ENCODE results near the gene COX7A2L. TPM values are rescaled to one million over a fixed set of nuclear protein-coding genes. Genes with fewer than 3 reads are reported as not detected.
A peak's percentile ranks its signal among the peaks of the same experiment; 100 is the strongest.

Gene COX7A2L
- total and polyA plus RNA-seq, 9 of the 15 experiments (the other 6 are each of a cell fraction or from before 2014, with no cell fraction given), result 118 to 481 (median 163) TPM

GRCh38 chr2:42360890-42361727 is at the start of gene COX7A2L (continued):
- no peak for TF ChIP-seq RERE (CRISPR knock-in tag; IDR thresholded peaks at IDR 0.05; ENCODE audit: borderline replicate concordance)
- no peak for TF ChIP-seq COPS2 (conservative IDR thresholded peaks at IDR 0.05)
- peak; percentile 71 for TF ChIP-seq TBP (optimal IDR thresholded peaks at IDR 0.05; ENCODE audit: low read depth, low read length)
- TF ChIP-seq RUNX1 (IDR thresholded peaks at IDR 0.05; ENCODE audit: low read depth), result peak; percentile 63; the same call in 1 of the 2 replicates
- TF ChIP-seq CHD1 (IDR thresholded peaks at IDR 0.05; ENCODE audit: low read length), result no peak
- TF ChIP-seq ZNF609 (CRISPR knock-in tag; IDR thresholded peaks at IDR 0.05; ENCODE audit: borderline replicate concordance), result no peak
- 0 out of 2 replicates have a peak, but pooled peaks have one; percentile 59 for TF ChIP-seq E2F1 (CRISPR knock-in tag; IDR thresholded peaks at IDR 0.05)
- TF ChIP-seq ELF4 (CRISPR knock-in tag; IDR thresholded peaks at IDR 0.05), result 0 out of 2 replicates have a peak, but pooled peaks have one; percentile 54
